T1000 (cell line): ENCODE data around the gene STAP2.
"Not testable (repeated sequence)": the region's sequence is repeated elsewhere in the genome, so short reads cannot be mapped to it uniquely, and the experiment has no call there.

Source experiments
- DNase-seq: peaks from one replicate; lab custom pipeline; 2025; ENCODE audit warnings: mixed read lengths; lab: John Stamatoyannopoulos, UW

STAP2 gene

GRCh38 chr19:4298810-4299550 is 39.6 kb downstream of the STAP2 start:
- no peak for DNase-seq

GRCh38 chr19:4297901-4298809 is 40.5 kb downstream of the STAP2 start:
- no peak for DNase-seq

GRCh38 chr19:4295972-4296771 is 42.5 kb downstream of the STAP2 start:
- DNase-seq: no peak

GRCh38 chr19:4294389-4294788 is 44.2 kb downstream of the STAP2 start:
- DNase-seq: no peak

GRCh38 chr19:4292515-4292914 is 46.1 kb downstream of the STAP2 start:
- DNase-seq: no peak

- DNase-seq: no peak
Measured at GRCh38 chr19:4291184-4291732, 47.4 kb downstream of the STAP2 start.

- no peak for DNase-seq
Measured at GRCh38 chr19:4288091-4288777, 50.4 kb downstream of the STAP2 start.

- not testable (repeated sequence) for DNase-seq
Measured at GRCh38 chr19:4286141-4286540, 52.5 kb downstream of the STAP2 start.

GRCh38 chr19:4284974-4285373 is 53.7 kb downstream of the STAP2 start:
- no peak for DNase-seq

GRCh38 chr19:4284176-4284958 is 54.3 kb downstream of the STAP2 start:
- no peak for DNase-seq

GRCh38 chr19:4279530-4280422 is 58.9 kb downstream of the STAP2 start:
- DNase-seq: no peak

GRCh38 chr19:4279267-4279529 is 59.4 kb downstream of the STAP2 start:
- DNase-seq: no peak

- no peak for DNase-seq
Measured at GRCh38 chr19:4278419-4279266, 60.0 kb downstream of the STAP2 start, which contains the start of gene SHD. SHD (plus strand) TSS chr19:4279266; CDS start chr19:4280064, 798 bp downstream.

GRCh38 chr19:4278010-4278409 is 60.6 kb downstream of the STAP2 start:
- DNase-seq: no peak

GRCh38 chr19:4277191-4277696 is 61.4 kb downstream of the STAP2 start:
- no peak for DNase-seq

- DNase-seq: not testable (repeated sequence)
Measured at GRCh38 chr19:4274321-4274686, 64.3 kb downstream of the STAP2 start.
